HepG2 (cell line): ENCODE measurements around the gene TRPV4. TPM values are rescaled to one million over a fixed set of nuclear protein-coding genes. Genes with fewer than 3 reads are reported as not detected.

Experiments used
- ARID2 ChIP-seq: sonication (generic); formaldehyde crosslinking; IDR thresholded peaks from 2 replicates; pipeline ENCODE4 v1.8.1; 2022; ENCODE audit warnings: mild to moderate bottlenecking, missing genetic modification reagents, borderline replicate concordance
- ATF7-NPFF ChIP-seq: sonication (generic); formaldehyde crosslinking; IDR thresholded peaks from 2 replicates; pipeline ENCODE4 v1.8.1; 2023; ENCODE audit warnings: mild to moderate bottlenecking, low read depth, missing genetic modification reagents, moderate library complexity
- BORCS8-MEF2B ChIP-seq: sonication (generic); formaldehyde crosslinking; IDR thresholded peaks from 2 replicates; pipeline ENCODE4 v1.8.0; 2022; ENCODE audit warnings: mild to moderate bottlenecking, missing genetic modification reagents
- DPF2 ChIP-seq: sonication (generic); formaldehyde crosslinking; IDR thresholded peaks from 2 replicates; pipeline ENCODE4 v1.4.0; 2020; ENCODE audit warnings: mild to moderate bottlenecking, low read depth, missing genetic modification reagents, borderline replicate concordance
- EZH2 ChIP-seq: conservative IDR thresholded peaks from 2 replicates; pipeline ENCODE4 v1.6.1; 2012; ENCODE audit warnings: mild to moderate bottlenecking, low read depth, low read length, moderate library complexity
- GFI1 ChIP-seq: sonication (generic); formaldehyde crosslinking; IDR thresholded peaks from 2 replicates; pipeline ENCODE4 v1.5.0; 2020; ENCODE audit warnings: missing genetic modification reagents, mild to moderate bottlenecking, borderline replicate concordance
- HDAC1 ChIP-seq: sonication (generic); formaldehyde crosslinking; IDR thresholded peaks from 2 replicates; pipeline ENCODE4 v1.5.1; 2020; ENCODE audit warnings: mild to moderate bottlenecking, missing genetic modification reagents
- ISL2 ChIP-seq: sonication (generic); formaldehyde crosslinking; IDR thresholded peaks from 2 replicates; pipeline ENCODE4 v1.5.0; 2020; ENCODE audit warnings: missing genetic modification reagents
- KDM1A ChIP-seq: IDR thresholded peaks from 2 replicates; pipeline ENCODE4 v1.6.1; 2016; ENCODE audit warnings: missing compliant biosample characterization
- NR1H2 ChIP-seq: sonication (generic); formaldehyde crosslinking; IDR thresholded peaks from 2 replicates; pipeline ENCODE4 v1.8.1; 2022; ENCODE audit warnings: low read depth, missing genetic modification reagents, borderline replicate concordance
- NR2F6 ChIP-seq, 2 experiments: IDR thresholded peaks; 2 replicates each; pipeline ENCODE4 v1.6.1; 2016; ENCODE audit warnings: antibody characterized with exemption in 1 of 2, mild to moderate bottlenecking in 1 of 2
- PAF1 ChIP-seq: IDR thresholded peaks from 2 replicates; pipeline ENCODE4 v1.6.1; 2016; ENCODE audit warnings: missing genetic modification reagents, missing compliant biosample characterization
- PHF5A ChIP-seq: IDR thresholded peaks from one replicate; pipeline ENCODE4 v1.6.1; 2018; ENCODE audit warnings: low read depth, missing genetic modification reagents; ENCODE audit not compliant: unreplicated experiment
- SKI ChIP-seq: fragments of 450-650 bp; IDR thresholded peaks from one replicate; pipeline ENCODE4 v1.6.1; 2018; ENCODE audit warnings: mild to moderate bottlenecking; ENCODE audit not compliant: partially characterized antibody
- SPEN ChIP-seq: sonication (generic); formaldehyde crosslinking; IDR thresholded peaks from 2 replicates; pipeline ENCODE4 v1.5.1; 2020; ENCODE audit warnings: low read depth, mild to moderate bottlenecking, missing genetic modification reagents
- ZBTB33 ChIP-seq: sonication (generic); formaldehyde crosslinking; IDR thresholded peaks from 2 replicates; pipeline ENCODE4 v1.4.0; 2020; ENCODE audit warnings: missing genetic modification reagents
- ZBTB7B ChIP-seq: sonication (generic); formaldehyde crosslinking; IDR thresholded peaks from 2 replicates; pipeline ENCODE4 v1.4.0; 2020; ENCODE audit warnings: missing genetic modification reagents
- ZNF230 ChIP-seq: sonication (generic); formaldehyde crosslinking; IDR thresholded peaks from 2 replicates; pipeline ENCODE4 v1.4.0; 2020; ENCODE audit warnings: mild to moderate bottlenecking, missing genetic modification reagents
- ZNF629 ChIP-seq: sonication (generic); formaldehyde crosslinking; conservative IDR thresholded peaks from 2 replicates; pipeline ENCODE4 v1.5.0; 2020; ENCODE audit warnings: missing genetic modification reagents
- ZNF710 ChIP-seq: sonication (generic); formaldehyde crosslinking; IDR thresholded peaks from 2 replicates; pipeline ENCODE4 v1.5.0; 2020; ENCODE audit warnings: mild to moderate bottlenecking, missing genetic modification reagents, borderline replicate concordance
- ZSCAN29 ChIP-seq: sonication (generic); formaldehyde crosslinking; conservative IDR thresholded peaks from 2 replicates; pipeline ENCODE4 v1.4.0; 2020; ENCODE audit warnings: mild to moderate bottlenecking, missing genetic modification reagents
- polyA plus RNA-seq, 8 experiments: library from polyadenylated mRNA; depleted of rRNA in 3 of 8; stranded (reverse) in 7 of 8; unstranded in 1 of 8; fragments of >200 nt; fragmentation: Illumina TruSeq in 4 of 8; extraction: Trizol in 4 of 8; gene quantifications; 2 replicates each; pipeline versions ENCODE4 v1.2.1 to v1.2.3, GENCODE V29; 2011 to 2016; ENCODE audit warnings: low read depth in 4 of 8, missing spikeins in 1 of 8, mixed read lengths in 1 of 8; ENCODE audit not compliant: insufficient read depth in 1 of 8
- total RNA-seq, 5 experiments: library from RNA; depleted of rRNA; stranded (reverse); fragments of >200 nt; fragmentation: Illumina TruSeq; extraction: Trizol; gene quantifications; 2 replicates each; pipeline ENCODE4 v1.2.3, GENCODE V29; 2016; ENCODE audit warnings: low read depth in 1 of 5
- TF ChIP-seq, protein P1 (sequence below): sonication (generic); formaldehyde crosslinking; IDR thresholded peaks from 2 replicates; pipeline ENCODE4 v1.4.0; 2020; ENCODE audit warnings: missing genetic modification reagents
- TF ChIP-seq, protein P2 (sequence below): sonication (generic); formaldehyde crosslinking; IDR thresholded peaks from 2 replicates; pipeline ENCODE4 v1.4.0; 2020; ENCODE audit warnings: mild to moderate bottlenecking, missing genetic modification reagents

TRPV4 gene
- total and polyA plus RNA-seq, 2 of the 13 experiments (the other 11 are each of a cell fraction or from before 2014, with no cell fraction given), result 0.66 to 4.7 TPM

- TF ChIP-seq ZBTB33 (CRISPR knock-in tag) (0 out of 2 replicates have a peak, but pooled peaks have one; percentile 56), SPEN (CRISPR knock-in tag) (peak; percentile 51; the same call in 1 of the 2 replicates), PAF1 (CRISPR knock-in tag) (no peak), DPF2 (CRISPR knock-in tag) (peak; percentile 46; the same call in 1 of the 2 replicates), NR2F6 (IDR thresholded peaks at IDR 0.05) (peak; percentile 9; the same call in 1 of the 2 replicates), NR2F6 (CRISPR knock-in tag; IDR thresholded peaks at IDR 0.05) (peak; percentile 38; the same call in 1 of the 2 replicates), EZH2 (no peak), ZNF230 (CRISPR knock-in tag) (0 out of 2 replicates have a peak, but pooled peaks have one; percentile 10), ARID2 (CRISPR knock-in tag) (no peak), PHF5A (no peak), GFI1 (CRISPR knock-in tag) (no peak), NR1H2 (CRISPR knock-in tag) (0 out of 2 replicates have a peak, but pooled peaks have one; percentile 10), ATF7-NPFF (CRISPR knock-in tag) (peak; percentile 53; the same call in 1 of the 2 replicates), SKI (peak; percentile 23), ZNF710 (CRISPR knock-in tag) (peak; percentile 58; the same call in 1 of the 2 replicates), ZSCAN29 (CRISPR knock-in tag) (no peak), BORCS8-MEF2B (CRISPR knock-in tag) (peak; percentile 56), HDAC1 (peak; percentile 70), ISL2 (peak; percentile 48; the same call in 1 of the 2 replicates), ZNF629 (peak; percentile 100), ZBTB7B (peak; percentile 41; the same call in 1 of the 2 replicates), KDM1A (CRISPR knock-in tag) (peak; percentile 90)
- TF ChIP-seq, protein P1, sequence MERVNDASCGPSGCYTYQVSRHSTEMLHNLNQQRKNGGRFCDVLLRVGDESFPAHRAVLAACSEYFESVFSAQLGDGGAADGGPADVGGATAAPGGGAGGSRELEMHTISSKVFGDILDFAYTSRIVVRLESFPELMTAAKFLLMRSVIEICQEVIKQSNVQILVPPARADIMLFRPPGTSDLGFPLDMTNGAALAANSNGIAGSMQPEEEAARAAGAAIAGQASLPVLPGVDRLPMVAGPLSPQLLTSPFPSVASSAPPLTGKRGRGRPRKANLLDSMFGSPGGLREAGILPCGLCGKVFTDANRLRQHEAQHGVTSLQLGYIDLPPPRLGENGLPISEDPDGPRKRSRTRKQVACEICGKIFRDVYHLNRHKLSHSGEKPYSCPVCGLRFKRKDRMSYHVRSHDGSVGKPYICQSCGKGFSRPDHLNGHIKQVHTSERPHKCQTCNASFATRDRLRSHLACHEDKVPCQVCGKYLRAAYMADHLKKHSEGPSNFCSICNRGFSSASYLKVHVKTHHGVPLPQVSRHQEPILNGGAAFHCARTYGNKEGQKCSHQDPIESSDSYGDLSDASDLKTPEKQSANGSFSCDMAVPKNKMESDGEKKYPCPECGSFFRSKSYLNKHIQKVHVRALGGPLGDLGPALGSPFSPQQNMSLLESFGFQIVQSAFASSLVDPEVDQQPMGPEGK (CRISPR knock-in tag), result peak; percentile 87
- TF ChIP-seq, protein P2, sequence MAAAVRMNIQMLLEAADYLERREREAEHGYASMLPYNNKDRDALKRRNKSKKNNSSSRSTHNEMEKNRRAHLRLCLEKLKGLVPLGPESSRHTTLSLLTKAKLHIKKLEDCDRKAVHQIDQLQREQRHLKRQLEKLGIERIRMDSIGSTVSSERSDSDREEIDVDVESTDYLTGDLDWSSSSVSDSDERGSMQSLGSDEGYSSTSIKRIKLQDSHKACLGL (CRISPR knock-in tag), result peak; percentile 52; the same call in 1 of the 2 replicates
Observed at GRCh38 chr12:109844983-109845823, 12.0 kb upstream of the TRPV4 start (continued).
